Osteocyte (in vitro differentiated cells): ENCODE results near the gene TSKS. TPM values are rescaled to one million over a fixed set of nuclear protein-coding genes. Genes with fewer than 3 reads are reported as not detected.

Source experiments
- DNase-seq: peaks from one replicate; pipeline ENCODE4 v3.0.0; 2021; ENCODE audit warnings: mixed read lengths; ENCODE audit not compliant: unreplicated experiment; ENCODE audit errors: extremely low spot score
- H3K27ac Mint-ChIP-seq: one replicate; pipeline ENCODE4 v1.8.0; 2021; ENCODE audit warnings: mild to moderate bottlenecking, mixed read lengths; ENCODE audit not compliant: unreplicated experiment
- H3K27me3 Mint-ChIP-seq: one replicate; pipeline ENCODE4 v1.8.0; 2021; ENCODE audit warnings: mixed read lengths; ENCODE audit not compliant: unreplicated experiment
- H3K36me3 Mint-ChIP-seq: one replicate; pipeline ENCODE4 v1.8.0; 2021; ENCODE audit warnings: mixed read lengths; ENCODE audit not compliant: unreplicated experiment
- H3K4me1 Mint-ChIP-seq: one replicate; pipeline ENCODE4 v1.8.0; 2021; ENCODE audit warnings: mixed read lengths; ENCODE audit not compliant: unreplicated experiment
- H3K4me3 Mint-ChIP-seq: one replicate; pipeline ENCODE4 v1.8.0; 2021; ENCODE audit warnings: mild to moderate bottlenecking, moderate library complexity, mixed read lengths; ENCODE audit not compliant: unreplicated experiment
- H3K9me3 Mint-ChIP-seq: one replicate; pipeline ENCODE4 v1.8.0; 2021; ENCODE audit warnings: mixed read lengths; ENCODE audit not compliant: unreplicated experiment
- total RNA-seq: library from RNA; stranded (reverse); gene quantifications from 2 replicates; pipeline ENCODE4 v1.2.1, GENCODE V29; 2021
- TF ChIP-seq, protein P1 (sequence below): fragments of 200-600 bp; sonication (generic); IDR thresholded peaks from 2 replicates; pipeline ENCODE4 v1.5.0; 2021; ENCODE audit warnings: antibody characterized with exemption, mild to moderate bottlenecking, moderate library complexity

The TSKS gene
- total RNA-seq, 1 donor from 2014 or later, result not detected

DNA sequence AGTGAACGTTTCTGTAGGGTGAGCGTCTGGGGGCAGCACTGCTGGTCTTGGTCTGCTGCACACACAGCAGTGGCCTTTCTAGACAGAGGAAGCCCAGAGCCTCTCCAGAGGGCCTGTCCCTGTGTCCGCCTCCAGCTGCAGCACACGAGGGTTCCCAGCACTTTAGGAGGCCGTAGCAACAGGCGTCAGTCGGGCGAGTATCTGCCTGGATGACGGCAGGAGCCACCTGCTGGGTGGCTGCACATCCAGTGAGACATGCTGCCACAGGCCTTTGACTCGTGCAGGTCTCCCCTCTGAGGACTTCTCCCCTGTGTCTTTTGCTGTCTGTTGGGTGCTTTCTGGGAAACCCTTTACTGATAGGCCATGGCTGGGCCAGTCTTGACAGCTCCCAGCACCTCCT, 25.8 kb upstream of the TSKS start:
- H3K27me3 Mint-ChIP-seq, result no peaks in the 10 kb centered on the region
- peaks cover 39% of the 10 kb centered on the region for H3K36me3 Mint-ChIP-seq
- H3K4me3 Mint-ChIP-seq, result no peak overlapping the region
- H3K27ac Mint-ChIP-seq, result no peak overlapping the region
- H3K4me1 Mint-ChIP-seq, result peaks cover 9% of the 10 kb centered on the region
- H3K9me3 Mint-ChIP-seq, result no peaks in the 10 kb centered on the region
- TF ChIP-seq, protein P1, sequence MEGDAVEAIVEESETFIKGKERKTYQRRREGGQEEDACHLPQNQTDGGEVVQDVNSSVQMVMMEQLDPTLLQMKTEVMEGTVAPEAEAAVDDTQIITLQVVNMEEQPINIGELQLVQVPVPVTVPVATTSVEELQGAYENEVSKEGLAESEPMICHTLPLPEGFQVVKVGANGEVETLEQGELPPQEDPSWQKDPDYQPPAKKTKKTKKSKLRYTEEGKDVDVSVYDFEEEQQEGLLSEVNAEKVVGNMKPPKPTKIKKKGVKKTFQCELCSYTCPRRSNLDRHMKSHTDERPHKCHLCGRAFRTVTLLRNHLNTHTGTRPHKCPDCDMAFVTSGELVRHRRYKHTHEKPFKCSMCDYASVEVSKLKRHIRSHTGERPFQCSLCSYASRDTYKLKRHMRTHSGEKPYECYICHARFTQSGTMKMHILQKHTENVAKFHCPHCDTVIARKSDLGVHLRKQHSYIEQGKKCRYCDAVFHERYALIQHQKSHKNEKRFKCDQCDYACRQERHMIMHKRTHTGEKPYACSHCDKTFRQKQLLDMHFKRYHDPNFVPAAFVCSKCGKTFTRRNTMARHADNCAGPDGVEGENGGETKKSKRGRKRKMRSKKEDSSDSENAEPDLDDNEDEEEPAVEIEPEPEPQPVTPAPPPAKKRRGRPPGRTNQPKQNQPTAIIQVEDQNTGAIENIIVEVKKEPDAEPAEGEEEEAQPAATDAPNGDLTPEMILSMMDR, result no peak
- no peak for DNase-seq

DNA sequence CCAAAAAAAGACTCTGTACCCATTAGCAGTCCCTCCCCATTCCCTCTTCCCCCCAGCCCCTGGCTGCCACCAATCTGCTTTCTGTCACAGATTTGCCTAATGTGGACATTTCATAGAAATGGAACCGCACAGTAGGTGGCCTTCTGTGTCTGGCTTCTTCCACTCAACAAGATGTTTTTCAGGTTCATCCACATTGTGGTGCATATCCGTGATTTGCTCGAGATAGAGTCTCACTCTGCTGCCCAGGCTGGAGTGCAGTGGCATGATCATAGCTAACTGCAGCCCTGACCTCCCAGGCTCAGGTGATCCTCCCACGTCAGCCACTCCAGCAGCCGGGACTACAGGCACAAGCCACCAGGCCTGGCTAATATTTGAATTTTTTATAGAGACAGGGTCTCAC, 24.6 kb upstream of the TSKS start:
- no peaks in the 10 kb centered on the region for H3K27me3 Mint-ChIP-seq
- TF ChIP-seq, protein P1, result no peak
- H3K4me1 Mint-ChIP-seq, result peaks cover 9% of the 10 kb centered on the region
- no peak overlapping the region for H3K27ac Mint-ChIP-seq
- H3K9me3 Mint-ChIP-seq, result no peaks in the 10 kb centered on the region
- H3K36me3 Mint-ChIP-seq, result peaks cover 46% of the 10 kb centered on the region
- DNase-seq, result no peak
- H3K4me3 Mint-ChIP-seq, result no peak overlapping the region

DNA sequence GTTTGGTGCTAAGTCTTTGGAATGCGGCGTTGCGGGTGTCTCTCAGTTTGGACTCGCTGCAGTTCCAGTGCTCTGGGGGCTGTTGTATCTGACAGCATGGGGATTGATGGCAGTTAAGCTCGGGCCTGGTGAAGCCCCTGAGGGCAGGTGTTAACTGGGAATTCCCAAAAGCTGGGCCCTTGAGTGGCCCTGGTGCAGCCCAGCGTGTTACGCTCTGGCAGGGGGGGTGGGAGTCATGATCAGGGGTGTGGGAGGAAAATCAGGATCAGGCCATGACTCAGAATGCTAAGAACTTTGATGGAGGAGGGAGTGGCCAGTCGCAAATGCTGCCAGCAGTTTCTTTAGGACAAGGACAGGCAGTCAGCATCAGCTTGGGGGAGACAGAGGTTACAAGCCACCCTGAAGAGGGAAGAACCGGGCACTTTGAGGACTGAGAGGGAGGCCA, 23.3 kb upstream of the TSKS start:
- DNase-seq, result no peak
- Mint-ChIP-seq H3K4me1 (peaks cover 9% of the 10 kb centered on the region), H3K27ac (peak overlapping the region; percentile 65), H3K27me3 (no peaks in the 10 kb centered on the region), H3K9me3 (no peaks in the 10 kb centered on the region), H3K36me3 (peaks cover 43% of the 10 kb centered on the region), H3K4me3 (no peak overlapping the region)
- TF ChIP-seq, protein P1, result no peak

DNA sequence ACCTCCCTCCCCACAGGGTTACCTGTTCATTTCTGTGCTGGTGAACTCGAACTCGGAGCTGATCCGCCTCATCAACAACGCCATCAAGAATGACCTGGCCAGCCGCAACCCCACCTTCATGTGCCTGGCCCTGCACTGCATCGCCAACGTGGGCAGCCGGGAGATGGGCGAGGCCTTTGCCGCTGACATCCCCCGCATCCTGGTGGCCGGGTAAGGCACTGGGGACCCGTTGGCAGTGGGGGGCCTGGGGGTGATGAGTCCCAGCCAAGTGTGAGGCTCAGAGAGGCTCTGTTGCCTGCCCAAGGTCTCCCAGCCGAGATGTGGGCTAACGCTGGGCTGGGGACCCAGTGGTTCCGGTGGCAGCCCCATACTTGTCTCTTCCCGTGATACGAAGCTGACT, 19.4 kb upstream of the TSKS start:
- H3K9me3 Mint-ChIP-seq, result no peaks in the 10 kb centered on the region
- H3K4me3 Mint-ChIP-seq, result no peak overlapping the region
- TF ChIP-seq, protein P1, result no peak
- no peak for DNase-seq
- H3K36me3 Mint-ChIP-seq, result peaks cover 37% of the 10 kb centered on the region
- no peak overlapping the region for H3K27ac Mint-ChIP-seq
- H3K4me1 Mint-ChIP-seq, result peaks cover 13% of the 10 kb centered on the region
- H3K27me3 Mint-ChIP-seq, result no peaks in the 10 kb centered on the region

DNA sequence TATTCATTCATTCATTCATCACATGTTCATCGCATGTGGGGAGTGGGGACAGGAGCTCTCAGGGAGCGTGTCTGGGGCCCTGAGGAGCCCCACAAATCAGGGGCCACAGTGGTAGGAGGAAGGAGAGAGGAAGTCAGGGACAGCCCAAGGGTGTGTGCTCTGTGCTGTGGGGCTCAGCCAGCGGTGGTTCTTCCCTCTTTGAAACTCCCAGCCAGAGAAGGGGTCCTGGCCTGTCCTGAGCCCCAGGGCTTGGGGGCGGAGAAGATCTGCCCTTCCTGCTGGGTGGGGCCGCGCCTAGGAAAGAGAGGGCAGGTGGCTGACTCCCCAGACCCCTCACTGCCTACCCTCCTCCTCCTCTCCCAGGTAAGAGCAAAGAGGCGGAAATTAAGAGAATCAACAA, 18.3 kb upstream of the TSKS start:
- H3K27ac Mint-ChIP-seq, result no peak overlapping the region

More for the DNA sequence above, 18.3 kb upstream of the TSKS start:
- TF ChIP-seq, protein P1, result no peak
- Mint-ChIP-seq H3K4me3 (no peak overlapping the region), H3K4me1 (peaks cover 9% of the 10 kb centered on the region), H3K27me3 (no peaks in the 10 kb centered on the region), H3K36me3 (peaks cover 36% of the 10 kb centered on the region), H3K9me3 (no peaks in the 10 kb centered on the region)
- no peak for DNase-seq
